GM23338 (cell line): ENCODE measurements around the gene ARFGEF2. TPM values are rescaled to one million over a fixed set of nuclear protein-coding genes. Genes with fewer than 3 reads are reported as not detected.

Experiments
- ATAC-seq: fragments of 200-7000 bp; cut with Tn5 transposase; 3 replicates; pipeline ENCODE4 v1.9.1; 2020
- DNase-seq: peaks from one replicate; pipeline ENCODE4 v3.0.0-alpha.2; 2015; ENCODE audit warnings: low spot score
- H2AFZ ChIP-seq: fragments of 200-600 bp; sonication (generic); 2 replicates; pipeline ENCODE4 v1.8.0; 2016; ENCODE audit warnings: antibody characterized with exemption, mild to moderate bottlenecking, moderate library complexity
- H3F3A ChIP-seq: fragments of 200-600 bp; sonication (generic); replicated peaks from 2 replicates; pipeline ENCODE4 v1.8.0; 2017; ENCODE audit warnings: antibody characterized with exemption, mixed run types, low read depth
- H3K27ac ChIP-seq: fragments of 200-600 bp; sonication (generic); 2 replicates; pipeline ENCODE4 v1.6.1; 2016; ENCODE audit warnings: low read depth
- H3K27me3 ChIP-seq: fragments of 200-600 bp; sonication (generic); 2 replicates; pipeline ENCODE4 v1.8.0; 2016; ENCODE audit warnings: mild to moderate bottlenecking, mixed run types, moderate library complexity; ENCODE audit not compliant: insufficient read depth
- H3K36me3 ChIP-seq: fragments of 200-600 bp; sonication (generic); 2 replicates; pipeline ENCODE4 v1.8.0; 2016; ENCODE audit warnings: mild to moderate bottlenecking; ENCODE audit not compliant: insufficient read depth
- H3K4me1 ChIP-seq: fragments of 200-600 bp; sonication (generic); 2 replicates; pipeline ENCODE4 v1.8.0; 2016; ENCODE audit warnings: mild to moderate bottlenecking, moderate library complexity; ENCODE audit not compliant: insufficient read depth
- H3K4me2 ChIP-seq: fragments of 200-600 bp; sonication (generic); 2 replicates; pipeline ENCODE4 v1.7.1; 2017; ENCODE audit warnings: mixed run types
- H3K4me3 ChIP-seq: fragments of 200-600 bp; sonication (generic); 2 replicates; pipeline ENCODE4 v1.6.1; 2016; ENCODE audit warnings: mixed run types
- H3K79me2 ChIP-seq: fragments of 200-600 bp; sonication (generic); replicated peaks from 2 replicates; pipeline ENCODE4 v1.8.0; 2017; ENCODE audit warnings: mild to moderate bottlenecking; ENCODE audit not compliant: insufficient read depth
- H3K9me2 ChIP-seq: fragments of 200-600 bp; sonication (generic); 2 replicates; pipeline ENCODE4 v1.8.0; 2017; ENCODE audit not compliant: insufficient read depth
- H4K20me1 ChIP-seq: fragments of 200-600 bp; sonication (generic); replicated peaks from 2 replicates; pipeline ENCODE4 v1.8.0; 2017; ENCODE audit warnings: mild to moderate bottlenecking; ENCODE audit not compliant: insufficient read depth
- H3K27ac Mint-ChIP-seq: 2 replicates; pipeline ENCODE4 v1.8.0; 2020; ENCODE audit warnings: inconsistent platforms, mild to moderate bottlenecking, moderate library complexity, mixed read lengths
- H3K27me3 Mint-ChIP-seq: 3 replicates; pipeline ENCODE4 v1.8.0; 2022; ENCODE audit warnings: low read depth, mild to moderate bottlenecking, moderate library complexity, mixed read lengths, inconsistent platforms; ENCODE audit not compliant: insufficient read depth, poor library complexity
- H3K36me3 Mint-ChIP-seq: 3 replicates; pipeline ENCODE4 v1.8.0; 2021; ENCODE audit warnings: low read depth, mild to moderate bottlenecking, inconsistent platforms, moderate library complexity, mixed read lengths
- H3K4me1 Mint-ChIP-seq: 3 replicates; pipeline ENCODE4 v1.8.0; 2020; ENCODE audit warnings: mild to moderate bottlenecking, inconsistent platforms, mixed read lengths
- H3K4me3 Mint-ChIP-seq: 3 replicates; pipeline ENCODE4 v1.8.0; 2021; ENCODE audit warnings: moderate library complexity, mild to moderate bottlenecking, inconsistent platforms, mixed read lengths
- H3K9me3 Mint-ChIP-seq: 3 replicates; pipeline ENCODE4 v1.8.0; 2020; ENCODE audit warnings: moderate library complexity, mild to moderate bottlenecking, inconsistent platforms, mixed read lengths
- CREB1 ChIP-seq: fragments of 250-450 bp; sonication (Bioruptor Pico); IDR thresholded peaks from 2 replicates; pipeline ENCODE4 v1.5.0; 2020; ENCODE audit warnings: low read depth, mild to moderate bottlenecking, moderate library complexity
- CTCF ChIP-seq, 2 experiments: fragments of 200-600 bp in 1 of 2; sonication (generic) in 1 of 2; conservative IDR thresholded peaks; 2 replicates each; pipeline versions ENCODE4 v1.5.1 to v1.6.1; 2016 to 2017; ENCODE audit warnings: antibody characterized with exemption in 2 of 2, low read depth in 2 of 2, mild to moderate bottlenecking in 2 of 2, moderate library complexity in 1 of 2
- EZH2 ChIP-seq: fragments of 200-600 bp; sonication (generic); IDR thresholded peaks from one replicate; pipeline ENCODE4 v1.8.0; 2017; ENCODE audit warnings: antibody characterized with exemption, mild to moderate bottlenecking, low read depth; ENCODE audit not compliant: unreplicated experiment
- EZH2phosphoT487 ChIP-seq: fragments of 200-600 bp; sonication (generic); IDR thresholded peaks from one replicate; pipeline ENCODE4 v1.8.1; 2018; ENCODE audit warnings: antibody characterized with exemption; ENCODE audit not compliant: unreplicated experiment
- JUNB ChIP-seq: IDR thresholded peaks from one replicate; pipeline ENCODE4 v1.6.1; 2016; ENCODE audit warnings: antibody characterized with exemption; ENCODE audit not compliant: unreplicated experiment
- NANOG ChIP-seq: IDR thresholded peaks from 2 replicates; pipeline ENCODE4 v1.6.1; 2016; ENCODE audit warnings: antibody characterized with exemption, borderline replicate concordance
- POLR2AphosphoS5 ChIP-seq: IDR thresholded peaks from 2 replicates; pipeline ENCODE4 v1.6.1; 2016; ENCODE audit warnings: antibody characterized with exemption, low read depth
- REST ChIP-seq: IDR thresholded peaks from one replicate; pipeline ENCODE4 v1.6.1; 2018; ENCODE audit warnings: antibody characterized with exemption; ENCODE audit not compliant: unreplicated experiment
- STAT1 ChIP-seq: IDR thresholded peaks from one replicate; pipeline ENCODE4 v1.6.1; 2016; ENCODE audit warnings: antibody characterized with exemption; ENCODE audit not compliant: unreplicated experiment
- ZNF114 ChIP-seq: fragments of 250-450 bp; sonication (Bioruptor Pico); IDR thresholded peaks from 2 replicates; pipeline ENCODE4 v1.5.0; 2020; ENCODE audit warnings: mild to moderate bottlenecking, moderate library complexity
- ZNF331 ChIP-seq: fragments of 250-450 bp; sonication (Bioruptor Pico); IDR thresholded peaks from 2 replicates; pipeline ENCODE4 v1.5.0; 2020; ENCODE audit warnings: low read depth, mild to moderate bottlenecking, moderate library complexity
- polyA plus RNA-seq: library from polyadenylated mRNA; unstranded; fragments of >200 nt; fragmentation: Nextera tagmentation; extraction: Ambion mirVana; gene quantifications from 2 replicates; pipeline ENCODE4 v1.2.1, GENCODE V29; 2016
- total RNA-seq: library from RNA; depleted of rRNA; stranded (reverse); fragments of >200 nt; shearing (Covaris generic); gene quantifications from 2 replicates; pipeline ENCODE4 v1.2.3, GENCODE V29; 2014
- TF ChIP-seq, protein P1 (sequence below): IDR thresholded peaks from 2 replicates; pipeline ENCODE4 v1.6.1; 2016; ENCODE audit warnings: antibody characterized with exemption
- TF ChIP-seq, protein P2 (sequence below): fragments of 250-450 bp; sonication (Bioruptor Pico); IDR thresholded peaks from 2 replicates; pipeline ENCODE4 v1.5.0; 2020; ENCODE audit warnings: mild to moderate bottlenecking, moderate library complexity

ARFGEF2 gene
- total and polyA plus RNA-seq, 2 experiments from 2014 or later = 7.2 to 25.5 TPM

- no peak overlapping the region for H3K4me3 ChIP-seq
- Mint-ChIP-seq H3K36me3 (peaks cover 42% of the 10 kb centered on the region), H3K27ac (no peak overlapping the region), H3K9me3 (no peaks in the 10 kb centered on the region), H3K4me1 (no peaks in the 10 kb centered on the region), H3K4me3 (no peak overlapping the region), H3K27me3 (peaks cover 2% of the 10 kb centered on the region)
- TF ChIP-seq EZH2 = no peak
- TF ChIP-seq ZNF331 (CRISPR knock-in tag) = no peak
- TF ChIP-seq, protein P1, sequence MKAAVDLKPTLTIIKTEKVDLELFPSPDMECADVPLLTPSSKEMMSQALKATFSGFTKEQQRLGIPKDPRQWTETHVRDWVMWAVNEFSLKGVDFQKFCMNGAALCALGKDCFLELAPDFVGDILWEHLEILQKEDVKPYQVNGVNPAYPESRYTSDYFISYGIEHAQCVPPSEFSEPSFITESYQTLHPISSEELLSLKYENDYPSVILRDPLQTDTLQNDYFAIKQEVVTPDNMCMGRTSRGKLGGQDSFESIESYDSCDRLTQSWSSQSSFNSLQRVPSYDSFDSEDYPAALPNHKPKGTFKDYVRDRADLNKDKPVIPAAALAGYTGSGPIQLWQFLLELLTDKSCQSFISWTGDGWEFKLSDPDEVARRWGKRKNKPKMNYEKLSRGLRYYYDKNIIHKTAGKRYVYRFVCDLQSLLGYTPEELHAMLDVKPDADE = no peak
- no peak for TF ChIP-seq STAT1
- TF ChIP-seq, protein P2, sequence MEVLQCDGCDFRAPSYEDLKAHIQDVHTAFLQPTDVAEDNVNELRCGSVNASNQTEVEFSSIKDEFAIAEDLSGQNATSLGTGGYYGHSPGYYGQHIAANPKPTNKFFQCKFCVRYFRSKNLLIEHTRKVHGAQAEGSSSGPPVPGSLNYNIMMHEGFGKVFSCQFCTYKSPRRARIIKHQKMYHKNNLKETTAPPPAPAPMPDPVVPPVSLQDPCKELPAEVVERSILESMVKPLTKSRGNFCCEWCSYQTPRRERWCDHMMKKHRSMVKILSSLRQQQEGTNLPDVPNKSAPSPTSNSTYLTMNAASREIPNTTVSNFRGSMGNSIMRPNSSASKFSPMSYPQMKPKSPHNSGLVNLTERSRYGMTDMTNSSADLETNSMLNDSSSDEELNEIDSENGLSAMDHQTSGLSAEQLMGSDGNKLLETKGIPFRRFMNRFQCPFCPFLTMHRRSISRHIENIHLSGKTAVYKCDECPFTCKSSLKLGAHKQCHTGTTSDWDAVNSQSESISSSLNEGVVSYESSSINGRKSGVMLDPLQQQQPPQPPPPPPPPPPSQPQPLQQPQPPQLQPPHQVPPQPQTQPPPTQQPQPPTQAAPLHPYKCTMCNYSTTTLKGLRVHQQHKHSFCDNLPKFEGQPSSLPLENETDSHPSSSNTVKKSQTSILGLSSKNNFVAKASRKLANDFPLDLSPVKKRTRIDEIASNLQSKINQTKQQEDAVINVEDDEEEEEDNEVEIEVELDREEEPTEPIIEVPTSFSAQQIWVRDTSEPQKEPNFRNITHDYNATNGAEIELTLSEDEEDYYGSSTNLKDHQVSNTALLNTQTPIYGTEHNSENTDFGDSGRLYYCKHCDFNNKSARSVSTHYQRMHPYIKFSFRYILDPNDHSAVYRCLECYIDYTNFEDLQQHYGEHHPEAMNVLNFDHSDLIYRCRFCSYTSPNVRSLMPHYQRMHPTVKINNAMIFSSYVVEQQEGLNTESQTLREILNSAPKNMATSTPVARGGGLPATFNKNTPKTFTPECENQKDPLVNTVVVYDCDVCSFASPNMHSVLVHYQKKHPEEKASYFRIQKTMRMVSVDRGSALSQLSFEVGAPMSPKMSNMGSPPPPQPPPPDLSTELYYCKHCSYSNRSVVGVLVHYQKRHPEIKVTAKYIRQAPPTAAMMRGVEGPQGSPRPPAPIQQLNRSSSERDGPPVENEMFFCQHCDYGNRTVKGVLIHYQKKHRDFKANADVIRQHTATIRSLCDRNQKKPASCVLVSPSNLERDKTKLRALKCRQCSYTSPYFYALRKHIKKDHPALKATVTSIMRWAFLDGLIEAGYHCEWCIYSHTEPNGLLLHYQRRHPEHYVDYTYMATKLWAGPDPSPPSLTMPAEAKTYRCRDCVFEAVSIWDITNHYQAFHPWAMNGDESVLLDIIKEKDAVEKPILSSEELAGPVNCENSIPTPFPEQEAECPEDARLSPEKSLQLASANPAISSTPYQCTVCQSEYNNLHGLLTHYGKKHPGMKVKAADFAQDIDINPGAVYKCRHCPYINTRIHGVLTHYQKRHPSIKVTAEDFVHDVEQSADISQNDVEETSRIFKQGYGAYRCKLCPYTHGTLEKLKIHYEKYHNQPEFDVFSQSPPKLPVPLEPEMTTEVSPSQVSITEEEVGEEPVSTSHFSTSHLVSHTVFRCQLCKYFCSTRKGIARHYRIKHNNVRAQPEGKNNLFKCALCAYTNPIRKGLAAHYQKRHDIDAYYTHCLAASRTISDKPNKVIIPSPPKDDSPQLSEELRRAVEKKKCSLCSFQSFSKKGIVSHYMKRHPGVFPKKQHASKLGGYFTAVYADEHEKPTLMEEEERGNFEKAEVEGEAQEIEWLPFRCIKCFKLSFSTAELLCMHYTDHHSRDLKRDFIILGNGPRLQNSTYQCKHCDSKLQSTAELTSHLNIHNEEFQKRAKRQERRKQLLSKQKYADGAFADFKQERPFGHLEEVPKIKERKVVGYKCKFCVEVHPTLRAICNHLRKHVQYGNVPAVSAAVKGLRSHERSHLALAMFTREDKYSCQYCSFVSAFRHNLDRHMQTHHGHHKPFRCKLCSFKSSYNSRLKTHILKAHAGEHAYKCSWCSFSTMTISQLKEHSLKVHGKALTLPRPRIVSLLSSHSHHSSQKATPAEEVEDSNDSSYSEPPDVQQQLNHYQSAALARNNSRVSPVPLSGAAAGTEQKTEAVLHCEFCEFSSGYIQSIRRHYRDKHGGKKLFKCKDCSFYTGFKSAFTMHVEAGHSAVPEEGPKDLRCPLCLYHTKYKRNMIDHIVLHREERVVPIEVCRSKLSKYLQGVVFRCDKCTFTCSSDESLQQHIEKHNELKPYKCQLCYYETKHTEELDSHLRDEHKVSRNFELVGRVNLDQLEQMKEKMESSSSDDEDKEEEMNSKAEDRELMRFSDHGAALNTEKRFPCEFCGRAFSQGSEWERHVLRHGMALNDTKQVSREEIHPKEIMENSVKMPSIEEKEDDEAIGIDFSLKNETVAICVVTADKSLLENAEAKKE (CRISPR knock-in tag) = no peak
- TF ChIP-seq ZNF114 = no peak
- no peak for TF ChIP-seq NANOG
- no peak for TF ChIP-seq JUNB
- no peak for TF ChIP-seq REST
- TF ChIP-seq CTCF (conservative IDR thresholded peaks at IDR 0.05; ENCODE audit: low read depth in 2 of 2) = no peak
- no peak for TF ChIP-seq CREB1
- no peak for TF ChIP-seq POLR2AphosphoS5
- TF ChIP-seq EZH2phosphoT487 = no peak
- H3K4me2 ChIP-seq = no peak overlapping the region
- peaks cover 24% of the 10 kb centered on the region for H3K36me3 ChIP-seq
- no peaks in the 10 kb centered on the region for H3K4me1 ChIP-seq
- no peaks in the 10 kb centered on the region for H3K9me2 ChIP-seq
- no peaks in the 10 kb centered on the region for H3F3A ChIP-seq
- H3K79me2 ChIP-seq = no peaks in the 10 kb centered on the region
- DNase-seq = no peak
- ATAC-seq = no peak
- no peak overlapping the region for H3K27ac ChIP-seq
- H2AFZ ChIP-seq = no peak overlapping the region
- peaks cover 3% of the 10 kb centered on the region; the same call in 1 of the 2 replicates for H4K20me1 ChIP-seq
- H3K27me3 ChIP-seq = no peaks in the 10 kb centered on the region
Observed at GRCh38 chr20:49009899-49010631, 88.6 kb downstream of the ARFGEF2 start.
